K562 (cell line): ENCODE data around the gene LMCD1. TPM values are rescaled to one million over a fixed set of nuclear protein-coding genes. Genes with fewer than 3 reads are reported as not detected.

ENCODE experiments used
- ATAC-seq: fragments of 200-7000 bp; cut with Tn5 transposase; 3 replicates; pipeline ENCODE4 v1.9.1; 2020; ENCODE audit warnings: moderate library complexity
- BruUV-seq: library from RNA; stranded (reverse); fragments of 400-500 nt; replicated peaks from 2 replicates; lab custom pipeline; 2021; lab: Mats Ljungman, UMichigan
- CTCF ChIA-PET: fragments of 300-600 bp; formaldehyde crosslinking; extraction: SDS; loops from one replicate; lab custom pipeline; 2021; ENCODE audit warnings: low intra/inter-chr PET ratio; lab: Yijun Ruan, JAX
- POLR2A ChIA-PET: fragments of 300-600, 350-650 bp; sonication (Branson Sonifier 250); formaldehyde crosslinking; extraction: SDS; loops from one replicate; lab custom pipeline; 2021; ENCODE audit warnings: antibody characterized with exemption, inconsistent platforms; lab: Yijun Ruan, JAX
- DNase-seq, 4 experiments: peaks; one replicate each; pipeline versions ENCODE4 v3.0.0 to v3.0.0-alpha.2; 2011 to 2018; ENCODE audit warnings: low spot score in 3 of 4, mixed read lengths in 3 of 4; ENCODE audit errors: extremely low read depth in 1 of 4
- FAIRE-seq: peaks from 2 replicates; lab custom pipeline; 2011; peaks lifted over from hg19 to GRCh38; lab: Jason Lieb, UNC
- H2AFZ ChIP-seq: 2 replicates; pipeline ENCODE4 v1.6.0; 2011; ENCODE audit warnings: low read depth, low read length, control low read depth, inconsistent platforms
- H3K27ac ChIP-seq: fragments of 200-600 bp; 3 replicates; pipeline ENCODE4 v1.8.0; 2011; ENCODE audit warnings: low read depth, mild to moderate bottlenecking, control low read depth, inconsistent platforms, low read length, moderate library complexity, mixed read lengths; ENCODE audit errors: extremely low read depth
- H3K27me3 ChIP-seq, 2 experiments: fragments of 300-600 bp in 1 of 2; 2 replicates in 1 of 2; 3 replicates in 1 of 2; pipeline versions ENCODE4 v1.6.0 to v1.8.0; 2011; ENCODE audit warnings: inconsistent platforms in 2 of 2, low read length in 2 of 2, mild to moderate bottlenecking in 1 of 2, mixed read lengths in 1 of 2, moderate library complexity in 1 of 2; ENCODE audit not compliant: control insufficient read depth in 2 of 2, insufficient read depth in 2 of 2
- H3K36me3 ChIP-seq: fragments of 300-600 bp; 3 replicates; pipeline ENCODE4 v1.8.0; 2011; ENCODE audit warnings: mild to moderate bottlenecking, low read length, inconsistent platforms; ENCODE audit not compliant: control insufficient read depth, insufficient read depth
- H3K4me1 ChIP-seq, 2 experiments: fragments of 200-600 bp in 1 of 2; replicated peaks in 1 of 2; 2 replicates in 1 of 2; 3 replicates in 1 of 2; pipeline versions ENCODE4 v1.5.1 to v1.8.0; 2011; ENCODE audit warnings: inconsistent platforms in 2 of 2, low read length in 2 of 2, mild to moderate bottlenecking in 1 of 2, mixed read lengths in 1 of 2, moderate library complexity in 1 of 2; ENCODE audit not compliant: control insufficient read depth in 2 of 2, insufficient read depth in 2 of 2
- H3K4me2 ChIP-seq: 2 replicates; pipeline ENCODE4 v1.6.1; 2011; ENCODE audit warnings: low read length, control low read depth, inconsistent platforms, mixed read lengths; ENCODE audit not compliant: insufficient read depth
- H3K4me3 ChIP-seq: fragments of 200-600 bp; sonication (generic), shearing (Covaris generic); 2 replicates; pipeline ENCODE4 v1.5.1; 2016; ENCODE audit warnings: control low read depth, inconsistent platforms
- H3K79me2 ChIP-seq: fragments of 200-600 bp; 3 replicates; pipeline ENCODE4 v1.8.0; 2011; ENCODE audit warnings: low read length, inconsistent platforms; ENCODE audit not compliant: control insufficient read depth, insufficient read depth
- H3K9ac ChIP-seq, 2 experiments: 2 replicates each; pipeline versions ENCODE4 v1.6.0 to v1.6.1; 2011; ENCODE audit warnings: low read depth in 2 of 2, low read length in 2 of 2, control low read depth in 1 of 2, inconsistent platforms in 1 of 2, mild to moderate bottlenecking in 1 of 2, mixed read lengths in 1 of 2; ENCODE audit not compliant: insufficient read depth in 1 of 2
- H3K9me1 ChIP-seq: one replicate; pipeline ENCODE4 v1.6.0; 2011; ENCODE audit warnings: inconsistent platforms, mild to moderate bottlenecking, low read length, moderate library complexity; ENCODE audit not compliant: control insufficient read depth, insufficient read depth
- H3K9me3 ChIP-seq: replicated peaks from 2 replicates; pipeline ENCODE4 v1.5.1; 2011; ENCODE audit warnings: low read depth, low read length, inconsistent platforms; ENCODE audit not compliant: control insufficient read depth, insufficient read depth
- H4K20me1 ChIP-seq: replicated peaks from 2 replicates; pipeline ENCODE4 v1.6.1; 2011; ENCODE audit warnings: low read length, inconsistent platforms, mixed read lengths; ENCODE audit not compliant: control insufficient read depth, insufficient read depth
- ZFP1 ChIP-seq: fragments of 450-650 bp; formaldehyde crosslinking; IDR thresholded peaks from 2 replicates; pipeline ENCODE4 v1.4.0; 2020; ENCODE audit warnings: mild to moderate bottlenecking, mixed read lengths
- WGBS: fragments of 100-300 bp; shearing (Covaris generic); methylation state at CpG from one replicate; pipeline ENCODE4 v1.1.6; 2016; ENCODE audit warnings: low coverage, mixed read lengths; ENCODE audit not compliant: insufficient coverage; ENCODE audit errors: missing lambda C conversion rate; 5-methylcytosine and 5-hydroxymethylcytosine counted together
- in situ Hi-C: fragments of 300-500 bp; cut with MboI; formaldehyde crosslinking; loops from 4 replicates; pipeline ENCODE4 v1.15.0; 2018; ENCODE audit warnings: inconsistent platforms, mixed read lengths
- intact Hi-C: fragments of 100-400 bp; cut with micrococcal nuclease; formaldehyde crosslinking; loops from 2 replicates; pipeline ENCODE4 v1.14.2; 2022
- polyA plus RNA-seq, 8 experiments: library from polyadenylated mRNA; depleted of rRNA in 4 of 8; stranded (reverse) in 5 of 8; unstranded in 3 of 8; fragments of >200 nt; fragmentation: Nextera tagmentation in 2 of 8; fragmentation: Illumina TruSeq in 1 of 8; extraction: Ambion mirVana in 2 of 8; extraction: Trizol in 1 of 8; gene quantifications; 2 replicates each; pipeline versions ENCODE4 v1.2.1 to v1.2.3, GENCODE V29; 2011 to 2014; ENCODE audit warnings: inconsistent platforms in 1 of 8, missing spikeins in 1 of 8
- total RNA-seq, 7 experiments: library from RNA; depleted of rRNA in 6 of 7; stranded (reverse); fragments of >200 nt in 6 of 7; fragmentation: Illumina TruSeq in 2 of 7; extraction: Trizol in 2 of 7; gene quantifications; 2 replicates each; pipeline versions ENCODE4 v1.2.1 to v1.2.3, GENCODE V29; 2011 to 2021; ENCODE audit warnings: low replicate concordance in 1 of 7
- TF ChIP-seq, protein P1 (sequence below), 2 experiments: fragments of 450-650 bp in 1 of 2; sonication (generic) in 1 of 2; formaldehyde crosslinking in 1 of 2; IDR thresholded peaks; 2 replicates each; pipeline versions ENCODE4 v1.7.1 to v1.9.0; 2016 to 2022; ENCODE audit warnings: inconsistent platforms in 1 of 2, mild to moderate bottlenecking in 1 of 2, missing genetic modification reagents in 1 of 2

The LMCD1 gene
- total and polyA plus RNA-seq, 9 of the 15 experiments (the other 6 are each of a cell fraction or from before 2014, with no cell fraction given): 0.60 TPM; not detected in 8

DNA sequence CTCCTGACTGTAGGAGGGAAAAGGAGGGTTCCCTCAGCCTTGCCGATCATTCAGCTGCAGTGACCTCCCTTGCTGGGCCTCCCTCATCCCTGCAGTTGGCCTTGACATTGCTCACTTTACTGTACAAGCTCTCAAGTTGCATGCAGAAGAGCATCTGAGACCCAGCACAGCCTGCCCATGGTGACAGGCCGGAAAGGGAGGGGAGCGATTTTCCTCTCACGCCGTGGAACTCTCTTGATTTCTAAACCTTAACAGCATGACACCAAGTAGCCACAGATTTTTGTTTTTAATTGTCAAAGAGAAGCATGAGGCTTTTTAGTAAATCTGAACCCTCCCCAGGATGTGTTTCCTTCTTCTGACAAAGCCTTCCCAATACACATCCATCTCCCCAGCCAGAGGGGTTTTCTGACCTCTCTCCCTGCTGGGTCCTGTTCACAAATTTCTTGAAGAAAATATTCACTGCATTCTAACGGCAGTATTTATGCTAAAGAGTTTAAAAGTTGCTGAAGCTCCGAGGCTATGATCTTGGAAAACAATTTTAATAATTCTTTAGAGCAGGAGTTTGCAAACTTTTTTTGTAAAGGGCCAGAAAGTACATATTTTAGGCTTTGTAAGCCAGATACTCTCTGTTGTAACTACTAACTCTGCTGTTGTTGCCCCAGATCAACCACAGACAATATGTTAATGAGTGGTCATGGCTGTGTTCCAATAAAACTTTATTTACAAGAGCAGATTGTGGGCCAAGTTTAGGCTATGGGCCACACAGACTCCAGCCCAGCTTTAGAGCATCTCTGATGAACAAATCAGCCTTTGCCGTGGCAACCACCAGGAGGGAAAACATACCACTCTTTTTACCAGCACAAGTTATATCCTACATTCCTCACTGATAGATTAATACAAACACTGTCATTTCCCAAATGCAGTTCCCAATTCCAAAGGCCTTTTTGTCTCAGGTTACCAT, 34.8 kb downstream of the LMCD1 start:
- POLR2A ChIA-PET: interaction anchor here (0.5 to 0.6 kb wide), 2 partner anchors 20 to 419 kb away, joined by 3 to 4 read pairs; no protein-coding TSS in a partner anchor
- Histone ChIP-seq H3K4me1 (no peaks in the 10 kb centered on the region), H3K79me2 (no peaks in the 10 kb centered on the region), H3K27me3 (peaks cover 0 to 19% of the 10 kb centered on the region in 2 experiments; a peak in 3 of 5 replicates), H3K36me3 (no peaks in the 10 kb centered on the region), H3K9me3 (no peaks in the 10 kb centered on the region), H3K27ac (no peak overlapping the region), H4K20me1 (no peaks in the 10 kb centered on the region), H2AFZ (no peak overlapping the region), H3K4me2 (no peak overlapping the region), H3K4me3 (no peak overlapping the region), H3K9ac (no peak overlapping the region), H3K9me1 (no peaks in the 10 kb centered on the region)
- no TSS peak for BruUV-seq
- DNase-seq (no peak), FAIRE-seq (no peak), ATAC-seq (no peak)
- intact Hi-C loops: no loop called here
- in situ Hi-C loops: no loop called here
- under 1% methylated on average over 8 of the region's 8 CpGs for WGBS
- no peak for TF ChIP-seq ZFP1 (CRISPR knock-in tag)
- TF ChIP-seq, protein P1, sequence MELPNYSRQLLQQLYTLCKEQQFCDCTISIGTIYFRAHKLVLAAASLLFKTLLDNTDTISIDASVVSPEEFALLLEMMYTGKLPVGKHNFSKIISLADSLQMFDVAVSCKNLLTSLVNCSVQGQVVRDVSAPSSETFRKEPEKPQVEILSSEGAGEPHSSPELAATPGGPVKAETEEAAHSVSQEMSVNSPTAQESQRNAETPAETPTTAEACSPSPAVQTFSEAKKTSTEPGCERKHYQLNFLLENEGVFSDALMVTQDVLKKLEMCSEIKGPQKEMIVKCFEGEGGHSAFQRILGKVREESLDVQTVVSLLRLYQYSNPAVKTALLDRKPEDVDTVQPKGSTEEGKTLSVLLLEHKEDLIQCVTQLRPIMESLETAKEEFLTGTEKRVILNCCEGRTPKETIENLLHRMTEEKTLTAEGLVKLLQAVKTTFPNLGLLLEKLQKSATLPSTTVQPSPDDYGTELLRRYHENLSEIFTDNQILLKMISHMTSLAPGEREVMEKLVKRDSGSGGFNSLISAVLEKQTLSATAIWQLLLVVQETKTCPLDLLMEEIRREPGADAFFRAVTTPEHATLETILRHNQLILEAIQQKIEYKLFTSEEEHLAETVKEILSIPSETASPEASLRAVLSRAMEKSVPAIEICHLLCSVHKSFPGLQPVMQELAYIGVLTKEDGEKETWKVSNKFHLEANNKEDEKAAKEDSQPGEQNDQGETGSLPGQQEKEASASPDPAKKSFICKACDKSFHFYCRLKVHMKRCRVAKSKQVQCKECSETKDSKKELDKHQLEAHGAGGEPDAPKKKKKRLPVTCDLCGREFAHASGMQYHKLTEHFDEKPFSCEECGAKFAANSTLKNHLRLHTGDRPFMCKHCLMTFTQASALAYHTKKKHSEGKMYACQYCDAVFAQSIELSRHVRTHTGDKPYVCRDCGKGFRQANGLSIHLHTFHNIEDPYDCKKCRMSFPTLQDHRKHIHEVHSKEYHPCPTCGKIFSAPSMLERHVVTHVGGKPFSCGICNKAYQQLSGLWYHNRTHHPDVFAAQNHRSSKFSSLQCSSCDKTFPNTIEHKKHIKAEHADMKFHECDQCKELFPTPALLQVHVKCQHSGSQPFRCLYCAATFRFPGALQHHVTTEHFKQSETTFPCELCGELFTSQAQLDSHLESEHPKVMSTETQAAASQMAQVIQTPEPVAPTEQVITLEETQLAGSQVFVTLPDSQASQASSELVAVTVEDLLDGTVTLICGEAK (IDR thresholded peaks at IDR 0.05): peak; percentile 83
- TF ChIP-seq, protein P1 (CRISPR knock-in tag; IDR thresholded peaks at IDR 0.05): peak; percentile 55; the same call in 1 of the 2 replicates
- CTCF ChIA-PET: no interaction called here
